NCI-H526 treated with DMSO at 0.1 percent for 48 hours (cell line): ENCODE results near the gene ZNF436.
A peak's percentile ranks its signal among the peaks of the same experiment; 100 is the strongest.

Experiments
- DNase-seq: peaks from one replicate; lab custom pipeline; 2025; lab: John Stamatoyannopoulos, UW

The ZNF436 gene

GRCh38 chr1:23366598-23366997 lies 3.0 kb downstream of the ZNF436 start:
- DNase-seq: no peak

- no peak for DNase-seq
These were observed 3.5 kb downstream of the ZNF436 start for GRCh38 chr1:23366146-23366545.

GRCh38 chr1:23362218-23362713 lies 7.4 kb downstream of the ZNF436 start:
- no peak for DNase-seq

- no peak for DNase-seq
These were observed 11.2 kb downstream of the ZNF436 start for GRCh38 chr1:23358310-23358875.

GRCh38 chr1:23357138-23357908 lies 12.3 kb downstream of the ZNF436 start:
- DNase-seq: no peak

GRCh38 chr1:23356471-23357137 lies 13.0 kb downstream of the ZNF436 start:
- DNase-seq: no peak

- no peak for DNase-seq
These were observed 15.4 kb downstream of the ZNF436 start for GRCh38 chr1:23354245-23354644.

- DNase-seq: no peak
These were observed 17.4 kb downstream of the ZNF436 start for GRCh38 chr1:23352096-23352695.

GRCh38 chr1:23345920-23346319 lies 23.7 kb downstream of the ZNF436 start:
- DNase-seq: no peak

- peak; percentile 56 for DNase-seq
These were observed 24.6 kb downstream of the ZNF436 start for GRCh38 chr1:23344987-23345472.

GRCh38 chr1:23344111-23344986 lies 25.3 kb downstream of the ZNF436 start, which contains the start of gene HNRNPR:
Gene HNRNPR, minus strand, starts transcription at chr1:23344284. Its CDS starts 3,276 bp downstream, at chr1:23341008.
- DNase-seq: peak; percentile 99

GRCh38 chr1:23343221-23344110 lies 26.2 kb downstream of the ZNF436 start:
- no peak for DNase-seq

GRCh38 chr1:23341931-23342692 lies 27.5 kb downstream of the ZNF436 start:
- no peak for DNase-seq

- no peak for DNase-seq
These were observed 30.0 kb downstream of the ZNF436 start for GRCh38 chr1:23339632-23340031.

- DNase-seq: no peak
These were observed 31.8 kb downstream of the ZNF436 start for GRCh38 chr1:23337869-23338268.

- DNase-seq: no peak
These were observed 37.9 kb downstream of the ZNF436 start for GRCh38 chr1:23331713-23332112.

- no peak for DNase-seq
These were observed 38.8 kb downstream of the ZNF436 start for GRCh38 chr1:23330846-23331245.

GRCh38 chr1:23325393-23325792 lies 44.2 kb downstream of the ZNF436 start:
- DNase-seq: no peak

GRCh38 chr1:23322770-23323169 lies 46.9 kb downstream of the ZNF436 start:
- DNase-seq: no peak
